GM11168 (cell line): Measurements from ENCODE around the gene ARHGAP6.
"Not testable (repeated sequence)": the region's sequence is repeated elsewhere in the genome, so short reads cannot be mapped to it uniquely, and the experiment has no call there.

Experiments
- in situ Hi-C: fragments of 300-500 bp; cut with MboI; formaldehyde crosslinking; loops from one replicate; pipeline ENCODE4 v1.12.0; 2022; ENCODE audit warnings: low sequenced_read_pairs; ENCODE audit not compliant: unreplicated experiment

Gene ARHGAP6

GRCh38 chrX:11535156-11535919 lies 130.4 kb downstream of the ARHGAP6 start:
- in situ Hi-C loops = loop anchor here (25.0 kb wide), 3 partner anchors 227 to 398 kb away; partner anchors contain the start of gene MSL3

DNA sequence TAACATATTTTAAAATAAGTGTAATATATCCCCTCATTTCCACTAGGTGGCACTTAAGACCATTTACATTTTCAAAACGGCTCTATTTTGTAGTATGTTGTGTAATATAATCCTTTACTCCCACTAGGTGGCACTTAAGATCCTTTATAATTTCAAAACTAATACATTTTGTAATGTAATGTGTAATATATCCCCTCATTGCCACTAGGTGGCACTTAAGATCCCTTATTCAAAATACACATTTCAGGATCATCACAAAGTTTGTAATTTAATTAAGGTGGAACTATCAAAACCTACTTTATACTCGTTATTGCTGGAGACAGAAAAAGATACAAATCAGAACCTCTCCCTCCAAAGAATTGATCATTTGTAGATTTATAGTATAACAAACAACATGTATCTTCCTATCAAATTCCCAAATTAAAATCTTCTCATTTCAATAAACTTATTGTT lies 132.5 kb downstream of the ARHGAP6 start:
- in situ Hi-C loops = loop anchor here (25.0 kb wide), 3 partner anchors 229 to 396 kb away; partner anchors contain the start of gene MSL3

DNA sequence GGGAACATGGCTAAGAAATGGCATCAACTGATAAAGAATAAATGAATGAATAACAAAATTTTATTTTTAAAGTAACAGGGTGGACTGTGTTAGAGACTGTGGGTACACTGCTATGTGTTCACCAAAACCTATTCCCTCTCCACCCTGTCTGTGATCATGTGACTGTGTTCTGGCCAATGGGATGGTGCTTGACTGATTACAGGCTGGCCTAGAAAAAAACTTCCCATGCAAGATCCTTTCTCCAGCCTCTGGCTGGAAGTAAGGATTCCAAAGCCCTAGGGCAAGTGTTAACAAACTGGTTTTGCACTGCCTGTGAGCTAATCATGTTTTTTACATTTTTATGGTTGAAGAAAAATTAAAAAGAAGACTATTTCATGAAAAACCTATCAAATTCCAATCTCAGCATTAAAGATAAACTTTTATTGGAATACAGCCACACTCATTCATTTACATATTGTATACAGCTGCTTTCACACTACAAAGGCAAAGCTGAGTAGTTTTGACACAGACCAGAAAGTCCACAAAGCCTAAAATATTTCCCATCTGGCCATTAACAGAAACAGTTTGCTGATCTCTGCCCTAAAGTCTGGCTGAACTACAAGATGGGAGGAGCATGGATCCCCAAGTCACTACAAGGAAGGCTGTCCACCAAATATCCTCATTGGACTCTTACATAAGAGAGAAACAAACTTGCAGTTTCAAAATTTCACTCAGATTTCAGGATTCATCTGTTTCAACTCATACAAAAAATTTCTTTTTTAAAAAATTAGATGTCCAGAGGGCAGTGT lies 133.2 kb downstream of the ARHGAP6 start:
- in situ Hi-C loops = loop anchor here (25.0 kb wide), 3 partner anchors 230 to 395 kb away; partner anchors contain the start of gene MSL3

- in situ Hi-C loops = loop anchor here (25.0 kb wide), 3 partner anchors 231 to 394 kb away; partner anchors contain the start of gene MSL3
Observed at GRCh38 chrX:11531226-11531625, 134.5 kb downstream of the ARHGAP6 start.

GRCh38 chrX:11530621-11531020 lies 135.1 kb downstream of the ARHGAP6 start:
- in situ Hi-C loops = loop anchor here (25.0 kb wide), 3 partner anchors 232 to 393 kb away; partner anchors contain the start of gene MSL3

GRCh38 chrX:11528623-11529022 lies 137.1 kb downstream of the ARHGAP6 start:
- in situ Hi-C loops = loop anchor here (25.0 kb wide), 3 partner anchors 234 to 391 kb away; partner anchors contain the start of gene MSL3

DNA sequence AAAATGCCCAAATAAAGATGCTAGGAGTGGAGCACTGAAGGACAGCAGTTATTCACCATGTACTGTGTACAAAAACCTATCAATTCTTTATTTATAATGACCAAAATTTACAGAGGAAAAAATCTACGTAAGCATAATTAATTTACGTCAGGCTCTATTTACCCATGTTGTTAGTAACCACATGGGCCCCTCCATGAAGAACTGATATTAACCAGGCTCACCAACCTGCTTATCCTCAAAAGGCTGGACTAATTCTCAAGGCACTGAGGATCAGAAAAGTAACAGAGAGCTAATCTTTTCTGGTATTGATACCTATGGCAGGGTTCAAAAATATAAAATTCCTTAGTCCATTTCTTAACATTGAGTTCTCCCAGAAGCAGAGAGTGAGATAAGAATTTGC lies 140.0 kb downstream of the ARHGAP6 start:
- in situ Hi-C loops = loop anchor here (25.0 kb wide), 3 partner anchors 237 to 388 kb away; partner anchors contain the start of gene MSL3

DNA sequence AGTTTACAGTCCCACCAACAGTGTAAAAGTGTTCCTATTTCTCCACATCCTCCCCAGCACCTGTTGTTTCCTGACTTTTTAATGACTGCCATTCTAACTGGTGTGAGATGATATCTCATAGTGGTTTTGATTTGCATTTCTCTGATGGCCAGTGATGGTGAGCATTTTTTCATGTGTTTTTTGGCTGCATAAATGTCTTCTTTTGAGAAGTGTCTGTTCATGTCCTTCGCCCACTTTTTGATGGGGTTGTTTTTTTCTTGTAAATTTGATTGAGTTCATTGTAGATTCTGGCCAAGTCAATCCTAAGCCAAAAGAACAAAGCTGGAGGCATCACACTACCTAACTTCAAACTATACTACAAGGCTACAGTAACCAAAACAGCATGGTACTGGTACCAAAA lies 146.5 kb downstream of the ARHGAP6 start:
- in situ Hi-C loops = loop anchor here (25.0 kb wide), 1 partner anchor 132 kb away; no protein-coding TSS in a partner anchor

- in situ Hi-C loops = loop anchor here (25.0 kb wide), 1 partner anchor 122 kb away; no protein-coding TSS in a partner anchor
Observed at GRCh38 chrX:11509786-11510185, 155.9 kb downstream of the ARHGAP6 start.

GRCh38 chrX:11504234-11504633 lies 161.5 kb downstream of the ARHGAP6 start:
- in situ Hi-C loops = loop anchor here (25.0 kb wide), 1 partner anchor 117 kb away; no protein-coding TSS in a partner anchor

DNA sequence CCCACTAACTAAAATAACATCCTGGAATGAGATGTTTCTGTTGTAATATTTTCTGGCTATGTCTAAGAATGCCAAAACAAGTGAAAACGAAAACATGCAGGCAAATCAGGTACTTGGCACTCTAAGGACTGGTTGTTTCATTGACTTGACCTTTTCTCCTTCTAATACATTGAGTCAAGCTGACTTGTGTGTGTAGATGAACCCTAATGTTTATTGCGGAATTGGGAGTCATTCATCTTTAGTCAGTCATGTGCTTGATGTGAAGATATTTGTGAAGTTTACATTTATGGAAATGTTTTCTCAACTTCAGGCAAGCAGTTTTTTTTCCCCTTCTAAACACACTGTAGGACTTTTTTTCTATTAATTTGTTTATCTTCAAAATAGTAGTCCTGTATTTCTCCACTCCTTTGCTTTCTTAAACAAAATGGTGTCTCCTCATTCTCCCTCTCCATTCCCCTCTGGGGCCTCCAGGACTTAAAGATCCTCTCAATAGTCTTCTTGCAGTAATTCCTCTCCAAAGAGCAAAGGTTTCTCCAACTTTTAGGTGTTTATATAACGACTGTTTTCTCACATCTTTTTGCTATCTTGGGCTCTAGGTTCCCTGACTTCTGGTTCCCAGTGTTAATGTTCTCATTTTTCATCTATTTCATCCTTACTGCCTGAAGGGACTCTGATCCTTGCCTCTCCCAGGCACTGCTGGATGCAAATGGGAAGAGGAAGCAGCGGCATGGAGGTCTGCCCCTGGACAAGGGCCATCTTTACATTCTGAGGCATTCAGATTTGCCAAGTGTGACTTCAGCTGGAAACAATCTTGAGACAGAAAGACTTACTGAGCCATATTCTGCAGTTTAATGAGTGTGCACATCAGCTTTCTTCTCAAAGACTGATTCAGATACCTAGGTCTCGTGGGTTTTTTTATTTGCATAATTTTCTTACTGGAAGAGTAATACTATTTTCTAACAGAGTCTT lies 166.4 kb downstream of the ARHGAP6 start:
- in situ Hi-C loops = loop anchor here (25.0 kb wide), 1 partner anchor 112 kb away; no protein-coding TSS in a partner anchor

DNA sequence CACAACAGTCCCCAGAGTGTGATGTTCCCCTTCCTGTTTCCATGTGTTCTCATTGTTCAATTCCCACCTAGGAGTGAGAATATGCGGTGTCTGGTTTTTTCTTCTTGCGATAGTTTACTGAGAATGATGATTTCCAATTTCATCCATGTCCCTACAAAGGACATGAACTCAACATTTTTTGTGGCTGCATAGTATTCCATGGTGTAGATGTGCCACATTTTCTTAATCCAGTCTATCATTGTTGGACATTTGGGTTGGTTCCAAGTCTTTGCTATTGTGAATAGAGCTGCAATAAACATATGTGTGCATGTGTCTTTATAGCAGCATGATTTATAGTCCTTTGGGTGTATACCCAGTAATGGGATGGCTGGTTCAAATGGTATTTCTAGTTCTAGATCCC lies 174.3 kb downstream of the ARHGAP6 start:
- in situ Hi-C loops = not testable (repeated sequence)

- in situ Hi-C loops = no loop called here
Observed at GRCh38 chrX:11484290-11484689, 181.4 kb downstream of the ARHGAP6 start.

GRCh38 chrX:11481035-11481434 lies 184.7 kb downstream of the ARHGAP6 start:
- in situ Hi-C loops = no loop called here

DNA sequence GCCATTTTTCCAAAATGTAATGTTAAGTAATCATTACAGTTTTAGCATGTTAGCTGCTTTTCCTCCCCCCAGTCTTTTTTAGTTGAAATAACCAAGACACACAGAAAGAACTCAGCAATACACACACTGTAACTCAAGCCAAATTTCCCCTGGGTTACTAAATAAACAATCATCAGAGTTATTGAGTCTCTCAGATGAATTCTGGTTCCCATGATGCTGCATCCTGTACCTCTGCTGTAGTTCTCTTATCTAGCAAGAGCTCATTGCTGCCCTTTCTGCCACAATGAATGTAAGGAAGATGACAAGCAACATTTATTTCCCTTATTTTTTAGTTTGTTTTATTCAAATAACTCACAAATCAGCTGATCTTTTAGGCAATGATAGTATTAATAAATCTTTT lies 185.1 kb downstream of the ARHGAP6 start:
- in situ Hi-C loops = no loop called here

- in situ Hi-C loops = no loop called here
Observed at GRCh38 chrX:11478911-11479310, 186.8 kb downstream of the ARHGAP6 start.

DNA sequence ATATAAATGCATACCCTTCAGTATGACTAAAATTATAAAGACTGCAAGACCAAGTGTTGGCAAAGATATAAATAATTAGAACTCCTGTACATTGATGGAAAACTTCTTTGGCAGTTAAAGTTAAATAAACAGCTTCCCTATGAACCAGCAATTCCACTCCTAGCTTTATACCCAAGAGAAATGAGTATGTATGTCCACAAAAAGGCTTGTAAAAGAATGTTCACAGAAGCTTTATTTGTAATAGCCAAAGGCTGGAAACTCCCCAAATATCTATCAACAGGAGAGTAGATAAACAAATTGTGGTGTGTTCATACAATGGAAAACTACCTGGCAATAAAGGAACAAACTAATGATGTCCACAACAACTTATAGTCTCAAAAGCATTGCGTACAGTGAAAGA lies 187.7 kb downstream of the ARHGAP6 start:
- in situ Hi-C loops = no loop called here

DNA sequence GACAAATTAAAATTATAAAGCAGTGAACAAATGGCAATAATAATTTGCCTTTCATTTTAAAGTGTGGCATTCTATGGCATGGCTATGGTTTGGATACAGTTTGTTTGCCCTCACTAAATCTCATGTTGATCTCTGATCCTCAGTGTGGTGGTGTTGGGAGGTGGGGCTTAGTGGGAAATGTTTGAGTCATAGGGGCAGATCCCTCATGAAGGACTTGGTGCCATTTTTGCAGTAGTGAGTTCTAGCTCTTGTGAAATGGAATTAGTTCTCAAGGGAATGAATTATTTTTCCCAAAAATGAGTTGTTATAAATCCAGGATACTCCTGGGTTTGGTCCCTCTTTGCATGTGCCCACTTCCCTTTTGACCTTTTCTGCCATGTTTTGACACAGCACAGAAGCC lies 191.1 kb downstream of the ARHGAP6 start:
- in situ Hi-C loops = no loop called here

DNA sequence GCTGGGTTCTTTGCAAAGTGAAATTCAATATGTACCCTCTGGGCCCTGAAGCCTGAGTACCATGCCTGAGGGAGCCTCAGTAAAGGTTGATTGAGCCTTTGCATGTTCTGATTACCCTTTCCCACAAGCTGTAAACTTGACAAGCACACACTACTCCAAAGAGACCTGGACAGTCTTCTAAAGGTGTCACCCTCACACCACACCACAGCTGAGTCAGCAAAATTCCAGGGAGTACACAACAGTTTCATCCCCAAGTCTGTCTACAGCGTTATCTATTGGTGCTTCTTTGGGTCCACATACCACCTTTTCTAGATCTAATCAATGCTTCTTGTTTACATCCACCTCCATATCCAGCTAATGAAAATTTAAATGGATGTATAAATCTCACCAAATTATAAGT lies 191.7 kb downstream of the ARHGAP6 start:
- in situ Hi-C loops = no loop called here
